ENCODE data around the gene RAMACL.
"Not testable (repeated sequence)": the region's sequence is repeated elsewhere in the genome, so short reads cannot be mapped to it uniquely, and the experiment has no call there.

The RAMACL gene

DNA sequence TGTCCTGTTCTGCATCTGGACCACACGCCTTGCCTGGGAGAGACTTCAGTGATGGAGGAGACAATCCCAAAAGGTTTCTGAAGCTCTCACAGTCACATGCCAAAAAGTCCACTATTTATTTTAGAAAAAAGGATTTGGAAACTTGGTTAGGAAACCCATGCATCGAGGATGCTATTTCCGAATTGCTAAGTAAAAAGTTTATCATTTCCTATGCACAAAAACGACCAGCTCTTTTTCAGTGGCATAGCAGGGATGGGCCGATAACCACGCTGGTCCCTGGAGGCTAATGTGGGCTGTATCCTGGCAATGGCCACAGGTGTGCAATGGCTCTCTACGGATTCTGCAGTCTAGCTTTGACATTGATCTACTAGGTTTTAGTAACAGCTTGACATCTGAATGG lies 33.9 kb downstream of the RAMACL start:
- no peak for DNase-seq

DNA sequence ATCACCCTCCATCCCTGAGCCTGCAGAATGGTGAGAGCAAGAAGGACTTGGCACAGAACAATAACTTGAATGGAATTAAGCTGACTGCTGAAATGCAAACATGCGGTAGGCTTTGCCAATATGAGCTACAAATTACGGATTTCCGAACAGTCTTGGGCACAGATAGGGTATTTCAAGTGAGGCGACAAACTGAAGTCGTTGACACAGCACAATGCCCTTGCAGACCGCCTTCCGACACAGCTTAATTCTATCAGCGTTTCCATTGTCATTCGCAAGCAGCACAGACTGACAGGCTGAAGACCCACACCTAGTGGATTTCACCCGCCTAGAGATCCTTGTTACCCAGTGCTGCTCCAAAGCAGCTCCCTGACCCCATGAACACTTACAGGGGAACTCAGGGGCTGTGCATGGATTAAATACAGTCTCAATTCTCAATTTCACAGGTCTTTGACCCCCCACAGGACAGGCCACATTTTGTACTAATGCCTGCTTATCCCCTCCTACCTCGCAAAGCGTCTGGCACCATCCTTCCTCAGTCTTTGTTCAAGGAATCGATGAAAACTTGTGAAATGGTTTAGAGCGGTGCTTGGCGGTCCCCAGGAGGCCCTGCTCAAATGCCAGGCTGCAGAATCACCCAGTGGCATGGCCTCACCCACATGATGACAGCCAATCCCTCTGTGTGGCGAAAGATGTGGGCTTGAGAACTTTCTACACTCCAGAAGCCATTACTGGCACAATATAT lies 34.6 kb downstream of the RAMACL start:
- no peak for DNase-seq

DNA sequence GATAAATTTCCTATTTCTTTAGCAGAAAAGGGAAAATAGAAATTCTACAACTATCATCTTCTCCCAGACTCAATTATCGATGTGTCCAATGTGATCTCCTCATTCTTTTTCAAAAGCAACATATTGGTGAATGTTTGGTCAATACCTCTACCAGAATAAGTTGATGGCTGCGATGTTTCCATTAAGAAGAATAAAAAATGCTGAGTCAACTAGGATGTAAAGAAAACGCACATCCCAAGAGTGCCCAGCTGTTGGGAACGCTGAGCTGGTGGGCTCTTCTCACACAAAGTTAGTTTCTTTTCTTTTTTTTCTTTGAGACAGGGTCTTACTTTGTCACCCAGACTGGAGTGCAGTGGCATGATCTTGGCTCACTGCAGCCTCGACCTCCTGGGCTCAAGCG lies 39.8 kb downstream of the RAMACL start:
- no peak for DNase-seq

DNA sequence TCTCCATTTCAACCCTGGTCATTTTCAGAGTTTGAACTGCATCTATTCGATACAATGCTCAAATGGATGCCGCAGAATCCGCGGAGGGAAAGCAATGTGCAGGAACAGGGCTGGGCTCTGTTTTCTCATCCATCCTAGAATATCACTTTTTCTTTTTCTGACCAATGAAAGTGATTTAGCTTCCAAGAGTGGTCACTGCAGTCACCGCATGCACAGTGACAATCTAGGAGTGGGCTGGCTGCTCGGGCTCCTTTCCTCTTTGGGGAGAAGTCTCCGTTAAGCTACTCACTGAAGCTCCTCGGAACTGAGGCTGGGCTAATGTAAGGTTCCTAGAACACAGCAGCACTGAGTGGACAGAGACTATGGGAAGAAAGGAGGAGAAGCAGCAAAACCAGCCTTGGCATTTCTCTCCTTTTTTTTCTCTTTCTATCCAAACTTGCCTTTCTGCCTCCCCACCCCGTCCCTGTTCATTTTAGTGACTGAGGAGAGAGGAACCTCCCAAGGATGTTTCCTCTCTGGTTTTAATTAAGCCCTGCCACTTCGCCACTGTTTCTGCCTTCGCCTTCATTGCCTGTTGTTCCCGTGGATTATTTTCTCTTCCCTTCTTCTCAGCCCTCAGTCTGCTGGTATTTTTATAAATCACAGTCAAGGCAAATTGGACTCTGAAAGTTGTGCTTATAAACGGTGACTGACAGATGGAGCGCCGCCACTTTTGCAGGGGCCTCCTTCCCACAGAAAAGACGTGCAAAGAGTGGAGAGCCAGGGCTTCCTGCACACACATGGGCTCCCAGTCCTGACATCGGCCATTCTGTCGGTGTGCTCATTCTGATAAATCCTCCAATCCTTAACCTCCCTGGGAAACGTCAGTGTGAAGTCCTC lies 41.1 kb downstream of the RAMACL start:
- DNase-seq: no peak

DNA sequence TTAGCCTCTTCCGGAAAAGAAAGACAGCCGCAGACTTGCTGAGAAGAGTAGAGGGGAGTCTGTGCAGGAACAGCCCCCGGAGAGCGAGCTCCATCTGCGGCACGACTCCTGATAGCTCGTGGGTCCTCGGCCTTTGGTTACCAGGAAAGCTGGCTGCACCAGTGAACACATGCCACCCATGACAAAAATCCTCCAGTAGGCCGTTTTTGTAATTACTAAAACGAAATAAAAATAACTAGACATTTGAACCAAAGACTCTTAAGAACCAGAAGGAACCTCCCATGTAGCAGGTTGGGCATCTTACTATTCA lies 42.2 kb downstream of the RAMACL start:
- no peak for DNase-seq

DNA sequence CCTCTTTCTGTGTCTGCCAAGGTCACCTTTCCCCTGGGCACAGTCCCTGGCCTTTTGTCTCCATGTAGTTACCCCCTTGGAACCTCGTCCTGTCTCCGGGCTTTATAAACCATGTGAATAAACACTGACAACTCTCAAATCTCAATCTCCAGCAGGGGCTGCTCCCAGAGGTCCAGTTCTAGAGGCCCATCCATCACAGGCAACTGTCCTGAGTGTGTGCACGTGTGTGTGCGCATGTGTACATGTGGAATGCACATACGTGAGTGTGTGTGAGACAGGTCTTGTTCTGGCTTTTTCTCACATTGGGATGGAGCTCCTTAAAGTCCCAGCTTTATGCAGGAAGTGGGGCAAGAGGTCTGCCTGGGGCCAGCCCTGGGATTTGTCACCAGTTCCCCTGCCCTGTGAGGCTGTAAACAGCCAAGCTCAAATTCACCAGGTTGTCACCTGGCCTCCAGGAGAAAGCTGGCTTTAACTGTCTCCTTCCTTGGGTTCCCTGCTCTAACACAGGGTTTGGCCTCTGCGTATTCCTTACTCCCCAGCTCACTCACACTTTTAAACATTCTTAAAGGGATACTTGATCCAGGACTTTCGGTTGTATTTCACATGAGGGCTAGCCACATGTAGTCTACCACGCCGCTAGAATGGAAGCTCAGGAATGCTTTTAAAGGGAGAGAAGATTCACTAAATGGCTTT lies 42.7 kb downstream of the RAMACL start:
- no peak for DNase-seq

DNA sequence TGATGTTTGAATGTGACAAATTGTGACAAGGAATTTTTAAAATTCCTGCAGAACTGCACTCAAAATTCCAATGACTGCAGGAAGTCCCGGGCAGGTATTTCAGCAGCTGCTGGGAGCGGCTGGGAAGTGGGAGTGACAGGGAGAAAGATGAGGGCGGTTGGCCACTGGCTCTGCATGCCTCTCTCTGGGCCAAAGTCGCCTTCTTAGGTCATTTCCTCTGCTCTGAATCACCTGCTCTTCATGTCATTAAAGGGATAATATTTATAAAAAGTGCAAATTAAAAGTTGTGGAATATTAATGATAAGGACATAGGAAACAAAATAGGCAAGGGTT lies 43.9 kb downstream of the RAMACL start:
- no peak for DNase-seq

DNA sequence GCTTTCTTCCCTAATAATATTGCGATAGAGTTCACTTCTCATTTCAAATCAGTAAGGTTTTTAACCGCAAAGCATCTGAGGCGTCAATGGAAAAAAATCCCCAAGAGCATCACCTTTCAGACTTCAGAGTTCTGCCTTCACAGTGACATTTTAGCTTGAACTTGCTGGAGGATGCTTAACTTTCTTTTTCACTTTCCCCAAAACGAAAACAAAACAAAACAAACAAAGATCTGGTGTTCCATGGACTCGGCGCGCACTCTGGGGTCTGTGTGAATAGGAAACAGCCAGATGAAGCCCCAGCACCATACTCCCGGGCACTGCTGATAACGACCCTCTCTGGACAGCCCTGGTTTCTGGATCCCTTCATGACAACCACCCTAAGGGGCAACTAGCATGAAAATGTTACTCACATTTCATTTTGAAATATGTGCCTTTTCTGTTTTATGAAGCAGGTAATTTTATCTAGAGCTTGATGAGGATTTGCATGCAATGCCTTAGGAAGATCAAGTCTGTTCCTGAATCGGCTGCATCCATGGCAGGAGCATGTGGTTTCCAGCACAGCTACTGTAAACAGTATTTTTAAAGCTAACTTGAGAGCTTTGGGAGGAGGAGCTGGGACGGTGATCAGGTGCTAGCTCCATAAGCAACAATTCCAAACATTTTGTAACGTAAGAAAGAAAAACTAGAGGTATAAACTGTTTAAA lies 44.5 kb downstream of the RAMACL start:
- no peak for DNase-seq

DNA sequence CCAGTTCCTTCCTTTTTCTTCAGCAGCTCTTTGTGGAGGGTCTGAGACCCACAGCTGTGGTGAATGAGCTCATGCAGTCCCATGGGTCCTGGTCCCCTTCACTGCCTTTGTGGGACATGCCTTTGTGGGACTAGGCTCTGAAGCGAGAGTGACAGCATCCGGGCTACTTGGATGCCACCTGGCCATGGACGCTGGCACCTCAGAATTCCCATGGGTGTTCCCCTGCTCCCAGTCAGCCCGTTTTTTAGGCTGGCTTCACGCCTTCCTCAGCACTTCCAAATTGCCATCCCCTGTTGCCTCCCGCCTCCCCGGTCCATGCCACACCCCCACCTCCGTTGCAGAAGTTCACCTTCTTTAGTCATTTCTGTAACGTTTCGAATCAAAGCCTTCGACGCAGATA lies 45.1 kb downstream of the RAMACL start:
- no peak for DNase-seq

DNA sequence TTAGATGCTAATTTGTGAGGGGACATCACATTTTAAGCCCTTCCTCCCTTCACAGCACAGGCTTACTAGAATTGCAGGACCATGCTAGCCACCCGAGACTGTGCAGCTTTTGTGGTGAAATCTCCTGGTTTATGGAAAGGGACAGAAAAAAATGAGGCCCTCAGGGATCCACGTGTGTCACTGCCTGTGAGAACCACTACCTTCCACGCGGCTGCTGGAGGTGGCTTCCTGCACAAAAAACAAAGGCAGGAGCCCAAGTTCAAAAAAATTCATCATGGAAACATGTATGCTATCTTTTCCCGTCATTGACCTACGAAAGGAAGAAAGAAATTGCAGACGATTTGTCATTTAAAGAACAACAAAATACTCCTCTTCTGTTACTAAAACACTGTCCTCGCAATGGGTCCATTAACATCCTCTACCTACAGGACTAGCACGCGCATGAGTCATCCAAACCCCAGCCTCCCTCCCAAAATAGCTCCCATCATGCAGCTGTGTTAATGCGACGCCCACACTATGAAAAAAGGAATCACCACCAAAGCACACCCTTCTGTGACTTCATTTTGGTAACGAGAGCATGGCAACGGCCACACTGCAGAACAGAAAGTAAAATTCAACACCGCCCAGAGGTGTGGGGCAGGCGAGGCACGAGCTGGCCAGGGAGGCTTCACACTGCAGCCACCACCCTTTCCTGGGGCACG lies 45.7 kb downstream of the RAMACL start:
- no peak for DNase-seq

DNA sequence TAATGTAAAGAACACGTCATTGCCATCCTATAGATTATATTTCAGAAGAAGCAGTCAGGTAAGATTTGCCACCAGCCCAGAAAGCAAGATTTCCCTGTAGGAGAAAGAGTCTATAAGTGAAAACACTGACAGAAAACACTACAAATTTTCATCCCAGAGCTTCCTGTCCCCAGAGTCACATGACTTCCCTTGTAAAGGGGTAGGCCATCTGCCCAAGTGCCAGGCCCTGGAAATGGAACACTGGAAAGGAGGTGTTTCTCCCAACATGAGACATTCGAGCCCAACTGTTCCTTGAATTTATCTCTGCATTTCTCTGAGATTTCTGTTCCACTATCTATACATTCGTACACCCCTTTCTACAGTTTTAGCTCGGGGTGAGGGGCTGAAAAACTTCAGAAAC lies 46.9 kb downstream of the RAMACL start:
- DNase-seq: no peak

DNA sequence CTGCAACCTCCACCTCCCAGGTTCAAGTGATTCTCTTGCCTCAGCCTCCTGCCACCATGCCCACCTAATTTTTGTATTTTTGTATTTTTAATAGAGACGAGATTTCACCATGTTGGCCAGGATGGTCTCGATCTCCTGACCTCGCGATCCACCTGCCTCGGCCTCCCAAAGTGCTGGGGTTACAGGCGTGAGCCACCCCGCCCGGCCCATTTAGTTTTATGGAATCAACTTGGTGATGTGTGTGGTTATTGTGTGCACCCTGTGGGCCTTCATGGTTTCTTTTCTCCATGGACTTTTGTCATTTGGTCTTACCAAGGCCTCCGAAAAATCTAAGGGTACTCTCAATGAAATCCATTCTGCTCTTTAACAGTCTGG lies 47.5 kb downstream of the RAMACL start:
- DNase-seq: not testable (repeated sequence)

DNA sequence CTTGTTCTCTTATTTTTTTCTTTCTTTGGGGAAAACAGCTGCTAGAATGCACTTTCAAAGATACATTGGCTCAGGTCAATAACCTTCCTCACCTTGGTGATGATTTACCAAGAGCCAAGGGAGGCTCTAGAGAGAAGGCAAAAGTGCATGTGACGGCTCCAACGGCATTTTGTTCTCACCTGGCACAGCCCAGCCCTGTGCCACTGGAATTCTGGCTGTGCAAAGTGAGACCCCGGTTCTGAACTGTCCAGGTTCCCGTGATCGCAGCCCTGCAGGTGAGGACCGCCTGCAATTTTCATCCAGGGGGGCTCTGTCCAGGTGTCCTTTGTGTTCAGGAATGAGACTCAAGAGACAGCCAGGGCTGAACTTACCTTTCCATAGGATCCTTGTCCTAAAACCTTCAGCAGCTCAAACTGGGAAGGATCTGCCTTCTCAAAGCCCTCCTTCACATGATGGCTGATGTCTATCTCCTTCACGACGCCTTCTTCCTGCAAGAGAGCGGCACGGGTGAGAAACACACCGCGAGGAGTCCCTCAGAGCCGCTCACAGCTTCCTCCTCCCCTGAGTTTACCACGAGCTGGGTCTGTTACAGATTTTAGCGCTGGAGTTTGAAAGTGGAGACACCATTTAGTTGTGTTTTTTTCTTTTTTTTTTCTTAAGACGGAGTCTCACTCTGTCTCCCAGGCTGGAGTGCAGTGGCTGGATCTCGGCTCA lies 48.0 kb downstream of the RAMACL start:
- DNase-seq: no peak

DNA sequence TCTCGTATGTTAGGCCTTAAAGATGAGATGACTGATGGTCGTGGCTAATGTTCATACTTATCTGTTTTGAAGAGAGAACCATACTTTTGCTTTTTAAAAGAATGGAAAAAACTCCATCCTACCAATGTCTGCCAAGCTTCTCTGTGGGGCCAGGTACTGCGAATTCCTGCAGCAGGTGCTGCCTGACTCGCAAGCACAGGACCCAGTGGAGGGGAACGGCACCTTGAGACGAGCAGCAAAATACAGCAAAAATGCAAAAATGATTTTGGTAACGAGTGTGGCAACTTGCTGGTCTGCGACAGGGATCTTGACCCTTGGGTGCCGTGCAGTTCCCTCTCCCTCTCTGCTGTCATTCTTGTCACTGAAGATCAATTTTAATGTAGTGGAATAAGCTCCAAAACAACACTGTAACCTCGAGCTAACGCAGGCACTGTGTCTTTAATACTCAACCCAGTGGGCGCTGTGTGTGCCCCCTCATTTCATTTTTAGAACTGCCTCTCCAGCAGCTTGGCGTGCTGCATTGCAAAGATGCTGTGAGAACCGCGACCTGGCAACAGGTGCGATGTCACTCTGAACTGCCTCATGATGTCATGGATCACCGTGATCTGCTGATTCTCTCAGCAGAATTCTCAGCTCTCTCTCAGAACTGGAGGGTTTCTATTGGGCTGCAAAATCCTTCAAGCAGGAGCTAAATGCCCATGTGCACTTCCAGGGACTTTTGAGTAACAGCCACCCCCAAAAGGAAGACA lies 51.6 kb downstream of the RAMACL start:
- DNase-seq: no peak

DNA sequence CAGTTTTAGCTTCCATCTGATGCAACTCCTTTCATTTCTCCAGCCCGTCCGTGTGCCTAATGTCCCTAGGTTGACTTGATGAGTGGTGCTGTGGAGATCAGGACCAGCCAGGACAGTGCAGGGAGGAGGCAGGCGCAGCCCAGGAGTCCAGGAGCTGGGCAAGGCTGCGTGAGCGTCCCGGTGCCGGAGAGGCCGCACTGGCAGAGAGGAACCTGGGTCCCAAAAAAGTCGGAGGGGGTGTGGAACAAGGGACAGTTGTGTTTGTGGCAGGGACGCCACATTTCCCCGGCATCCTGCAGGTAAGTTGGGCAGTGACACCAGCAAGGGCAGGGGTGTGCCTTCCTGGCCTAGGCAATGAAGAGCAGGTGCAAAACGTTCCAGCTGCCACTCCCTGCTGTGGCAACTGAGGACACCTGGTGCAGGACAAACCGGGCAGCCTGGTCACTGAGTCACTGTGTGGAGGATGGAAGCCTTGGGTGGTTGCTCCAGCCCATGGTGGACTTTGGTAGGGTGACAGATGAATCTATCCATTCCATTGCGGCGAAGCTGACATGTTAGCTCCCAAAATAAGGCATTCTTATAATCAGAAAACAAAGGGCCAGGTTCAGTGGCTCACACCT lies 53.2 kb downstream of the RAMACL start:
- DNase-seq: no peak
